GM21528 (cell line): ENCODE results near the gene AMTN.
"Not testable (repeated sequence)": the region's sequence is repeated elsewhere in the genome, so short reads cannot be mapped to it uniquely, and the experiment has no call there.

ENCODE experiments used
- ATAC-seq: cut with Tn5 transposase; IDR thresholded peaks from one replicate; pipeline ENCODE4 v1.9.1; 2021; ENCODE audit warnings: mild to moderate bottlenecking, moderate library complexity; ENCODE audit not compliant: unreplicated experiment, low FRiP score

Gene AMTN

GRCh38 chr4:70518269-70518668 lies at the start of gene AMTN:
TSS of gene AMTN (plus strand) at chr4:70518569. CDS start at chr4:70518778, 209 bp downstream.
- no peak for ATAC-seq

GRCh38 chr4:70471897-70472296 lies 46.5 kb upstream of the AMTN start, which contains the start of gene MUC7:
TSS of gene MUC7 (plus strand) at chr4:70472197. CDS start at chr4:70474022, 1,825 bp downstream.
- no peak for ATAC-seq

- ATAC-seq: no peak
Observed at GRCh38 chr4:70473679-70474078, 44.7 kb upstream of the AMTN start.

- no peak for ATAC-seq
Observed at GRCh38 chr4:70488748-70489147, 29.6 kb upstream of the AMTN start.

- no peak for ATAC-seq
Observed at GRCh38 chr4:70496231-70496630, 22.1 kb upstream of the AMTN start.

DNA sequence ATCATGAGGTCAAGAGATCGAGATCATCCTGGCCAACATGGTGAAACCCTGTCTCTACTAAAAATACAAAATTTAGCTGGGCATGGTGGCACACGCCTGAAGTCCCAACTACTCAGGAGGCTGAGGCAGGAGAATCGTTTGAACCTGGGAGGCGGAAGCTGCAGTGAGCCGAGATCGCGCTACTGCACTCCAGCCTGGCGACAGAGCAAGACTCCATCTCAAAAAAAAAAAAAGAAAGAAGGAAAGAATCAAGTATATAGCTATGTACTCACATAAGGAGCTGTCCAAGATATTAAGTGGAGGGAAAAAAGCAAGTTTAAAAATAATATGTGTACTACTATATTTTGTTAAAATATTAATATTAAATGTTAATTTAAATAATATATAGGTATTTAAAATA lies 16.5 kb upstream of the AMTN start:
- not testable (repeated sequence) for ATAC-seq

DNA sequence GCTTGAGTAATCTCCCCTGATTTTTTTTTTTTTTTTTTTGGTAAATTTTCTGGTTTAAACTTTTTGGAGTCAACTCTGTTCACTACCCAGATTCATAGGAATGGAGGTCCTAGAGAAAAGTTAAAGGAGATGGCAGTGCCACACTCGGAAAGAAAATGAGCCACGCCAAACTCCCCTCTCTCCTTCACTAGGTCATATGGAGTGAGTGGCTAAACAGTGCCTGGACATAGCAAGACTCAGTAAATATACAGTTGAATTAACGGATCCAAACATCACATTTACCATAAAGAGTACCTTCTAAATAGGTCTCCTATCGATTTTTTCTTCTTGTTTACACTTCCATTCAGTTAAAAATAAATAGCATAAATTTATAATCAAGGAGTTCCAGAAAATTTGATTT lies 13.6 kb upstream of the AMTN start:
- ATAC-seq: no peak

- peak; percentile 92 for ATAC-seq
Observed at GRCh38 chr4:70505151-70505748, 13.1 kb upstream of the AMTN start.

GRCh38 chr4:70508801-70509200 lies 9.6 kb upstream of the AMTN start:
- ATAC-seq: no peak

DNA sequence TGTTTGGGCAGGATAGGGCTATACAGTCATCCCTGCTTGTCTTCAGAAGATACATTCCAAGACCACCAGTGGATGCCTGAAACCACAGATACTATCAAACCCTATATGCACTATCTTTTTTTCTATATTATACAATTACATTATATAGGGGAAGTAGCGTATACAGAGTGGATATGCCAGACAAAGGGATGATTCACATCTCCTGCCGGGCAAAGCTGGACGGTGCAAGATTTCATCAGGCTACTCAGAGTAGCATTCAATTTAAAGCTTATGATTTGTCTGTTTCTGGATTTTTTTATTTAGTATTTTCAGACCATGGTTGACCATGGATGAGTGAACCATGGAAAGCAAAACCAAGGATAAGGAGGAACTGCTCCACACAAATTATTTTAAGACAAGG lies 7.0 kb upstream of the AMTN start:
- no peak for ATAC-seq

DNA sequence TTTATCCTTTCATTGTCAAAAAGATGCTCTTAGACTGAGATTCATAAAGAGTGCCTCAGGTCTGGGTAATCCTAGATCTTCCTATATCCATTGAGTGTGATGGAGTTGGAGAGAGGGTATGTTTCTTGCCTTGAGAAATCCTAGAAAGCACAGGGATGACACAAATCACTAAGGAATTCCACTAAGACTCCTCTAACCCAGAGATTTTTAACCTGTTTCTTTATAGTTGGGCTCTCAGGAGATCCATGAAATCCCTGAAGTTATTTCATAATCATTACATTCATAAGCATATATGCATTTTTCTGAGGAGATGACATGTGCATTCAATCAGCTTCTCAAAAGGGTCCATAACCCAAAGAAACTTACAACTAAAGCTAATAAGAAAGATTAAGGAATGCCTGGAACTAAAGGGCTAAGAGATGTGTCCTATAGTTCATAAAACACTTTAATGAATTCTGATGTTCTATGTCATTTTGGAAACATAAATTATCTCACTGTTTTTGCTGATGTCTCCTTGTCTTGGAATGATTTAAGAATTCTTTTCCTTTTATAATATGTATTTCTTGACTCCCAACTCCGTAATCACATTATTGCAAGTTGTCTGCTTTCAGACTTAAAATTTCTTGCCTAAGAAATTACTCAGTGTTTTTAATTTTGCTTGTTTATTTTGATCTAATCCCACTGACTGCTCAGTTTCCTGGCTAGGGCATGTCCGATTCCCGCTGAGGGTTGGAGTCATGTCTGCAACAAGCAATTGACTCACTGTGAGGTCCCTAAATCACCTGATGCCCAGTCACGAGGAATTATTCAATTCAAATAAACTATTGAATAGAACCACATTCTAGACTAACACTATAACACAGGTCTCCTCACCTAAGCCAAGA lies 2.8 kb upstream of the AMTN start:
- ATAC-seq: no peak

GRCh38 chr4:70518716-70519115 lies 347 bp downstream of the AMTN start:
- no peak for ATAC-seq

DNA sequence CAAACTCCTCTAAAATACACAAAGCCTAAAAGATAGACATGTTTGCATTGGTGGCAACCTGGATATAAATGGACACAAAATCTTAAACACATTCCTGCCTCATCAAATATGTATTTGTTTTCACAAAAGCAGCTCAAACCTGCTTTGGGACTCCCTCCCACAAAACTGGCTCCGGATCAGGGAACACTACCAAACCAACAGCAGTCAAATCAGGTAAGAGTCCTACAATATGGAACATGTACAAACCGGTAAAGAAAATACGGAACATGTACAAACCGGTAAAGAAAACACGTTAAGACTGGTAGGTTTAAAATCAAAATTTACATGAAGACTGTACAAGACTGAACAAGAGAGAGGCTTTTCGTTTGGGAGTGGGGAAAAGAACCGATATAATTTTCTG lies 4.3 kb downstream of the AMTN start:
- ATAC-seq: no peak

GRCh38 chr4:70530997-70531396 lies 12.6 kb downstream of the AMTN start:
- ATAC-seq: no peak

DNA sequence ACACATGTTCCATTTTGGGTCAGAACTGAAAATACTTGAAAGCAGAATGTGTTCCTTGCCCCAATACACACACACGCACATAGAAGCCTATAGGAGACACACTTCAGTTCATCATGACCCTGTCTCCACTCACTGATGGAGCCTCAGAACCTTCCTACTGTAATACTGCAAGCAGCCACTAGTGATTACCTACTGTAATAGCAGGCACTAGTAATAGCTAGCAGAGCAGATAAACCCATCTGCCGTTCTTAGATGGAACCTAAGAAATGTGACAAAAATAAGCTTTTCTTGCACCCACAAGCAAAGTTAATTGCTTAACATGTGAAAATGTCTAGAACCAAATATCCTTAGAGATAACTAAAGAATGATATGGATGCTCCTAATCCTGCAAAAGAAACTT lies 13.6 kb downstream of the AMTN start:
- ATAC-seq: peak; percentile 67

DNA sequence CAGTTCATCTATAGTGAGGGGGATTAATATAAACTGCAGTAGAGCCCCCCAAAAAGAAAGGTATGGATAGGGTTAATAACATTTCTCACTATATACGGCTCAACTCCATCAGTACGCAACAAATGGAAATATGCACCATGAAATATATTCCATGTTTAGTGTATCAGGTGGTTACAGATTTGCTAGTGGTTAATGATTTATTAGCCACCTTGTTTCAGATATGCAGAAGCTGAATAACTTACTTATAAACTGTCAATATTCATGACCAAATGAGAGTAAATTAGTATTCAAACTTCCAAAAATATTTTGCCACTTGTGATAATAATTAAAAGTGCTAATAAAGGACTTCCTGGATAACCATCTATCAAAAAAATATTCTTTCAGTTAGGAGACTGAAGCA lies 14.8 kb downstream of the AMTN start:
- ATAC-seq: no peak

- no peak for ATAC-seq
Observed at GRCh38 chr4:70533791-70534190, 15.4 kb downstream of the AMTN start.

DNA sequence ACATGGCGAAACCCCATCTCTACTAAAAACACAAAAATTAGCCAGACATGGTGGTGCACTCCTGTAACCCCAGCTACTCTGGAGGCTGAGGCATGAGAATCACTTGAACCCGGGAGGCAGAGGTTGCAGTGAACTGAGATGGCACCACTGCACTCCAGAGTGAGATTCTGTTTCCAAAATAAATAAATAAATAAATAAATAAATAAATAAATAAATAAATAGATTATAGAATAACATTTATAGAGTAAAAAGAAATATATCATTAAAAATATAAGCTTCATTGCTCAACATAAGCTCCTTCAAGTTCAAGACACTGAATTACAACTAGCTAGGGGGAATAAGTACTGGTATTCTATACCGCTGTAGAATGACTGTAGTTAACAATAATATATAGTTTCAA lies 16.5 kb downstream of the AMTN start:
- ATAC-seq: not testable (repeated sequence)

DNA sequence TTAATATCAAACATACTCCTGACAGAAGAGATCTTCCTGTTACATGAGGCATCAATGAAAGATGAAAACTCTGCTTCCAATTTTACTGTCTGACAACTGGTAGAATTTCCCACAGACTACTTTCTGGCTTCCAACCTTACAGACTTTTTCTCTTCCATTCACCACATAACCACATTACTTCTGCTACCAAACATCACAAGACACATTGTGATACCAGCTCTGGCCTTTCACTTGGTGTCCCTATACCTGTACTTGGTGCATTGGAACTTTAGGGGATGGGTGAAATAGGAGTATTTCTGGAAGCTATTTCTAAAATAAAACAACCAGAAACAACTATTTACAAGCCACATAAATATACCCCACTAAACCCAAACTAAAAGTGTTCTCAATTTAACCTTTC lies 20.5 kb downstream of the AMTN start:
- ATAC-seq: no peak

GRCh38 chr4:70544279-70544868 lies 26.0 kb downstream of the AMTN start:
- ATAC-seq: peak; percentile 78

GRCh38 chr4:70556856-70557255 lies 38.5 kb downstream of the AMTN start:
- no peak for ATAC-seq
